Neuronal stem cell (in vitro differentiated cells): ENCODE data around the gene CCR1.
"Not testable (repeated sequence)": the region's sequence is repeated elsewhere in the genome, so short reads cannot be mapped to it uniquely, and the experiment has no call there.

Source experiments
- DNase-seq: peaks from one replicate; pipeline ENCODE4 v3.0.0-alpha.2; 2013; ENCODE audit warnings: low spot score
- H2AFZ ChIP-seq: one replicate; pipeline ENCODE4 v1.6.1; 2013; ENCODE audit warnings: mild to moderate bottlenecking, low read length, inconsistent platforms
- H2AK5ac ChIP-seq: 2 replicates; pipeline ENCODE4 v1.6.1; 2013; ENCODE audit warnings: low read depth, mild to moderate bottlenecking, inconsistent platforms, low read length, moderate library complexity, mixed read lengths
- H2BK120ac ChIP-seq: 2 replicates; pipeline ENCODE4 v1.6.1; 2013; ENCODE audit warnings: low read depth, mild to moderate bottlenecking, inconsistent platforms, low read length, moderate library complexity, mixed read lengths
- H2BK12ac ChIP-seq: one replicate; pipeline ENCODE4 v1.6.1; 2013; ENCODE audit warnings: low read length, inconsistent platforms
- H2BK15ac ChIP-seq: 2 replicates; pipeline ENCODE4 v1.6.1; 2013; ENCODE audit warnings: mild to moderate bottlenecking, low read length, inconsistent platforms, mixed read lengths
- H2BK5ac ChIP-seq: one replicate; pipeline ENCODE4 v1.6.1; 2013; ENCODE audit warnings: inconsistent platforms, mild to moderate bottlenecking, low read length, moderate library complexity
- H3K14ac ChIP-seq: one replicate; pipeline ENCODE4 v1.6.1; 2013; ENCODE audit warnings: low read length, inconsistent platforms
- H3K18ac ChIP-seq: 2 replicates; pipeline ENCODE4 v1.6.1; 2013; ENCODE audit warnings: low read length, inconsistent platforms
- H3K23ac ChIP-seq: 2 replicates; pipeline ENCODE4 v1.6.1; 2013; ENCODE audit warnings: low read depth, mild to moderate bottlenecking, mixed read lengths, low read length, inconsistent platforms; ENCODE audit not compliant: poor library complexity
- H3K27ac ChIP-seq: replicated peaks from 3 replicates; pipeline ENCODE4 v1.5.1; 2013; ENCODE audit warnings: low read length, inconsistent platforms
- H3K27me3 ChIP-seq, 3 experiments: 2 replicates each; pipeline ENCODE4 v1.6.1; 2013; ENCODE audit warnings: low read length in 3 of 3, mild to moderate bottlenecking in 2 of 3, inconsistent platforms in 1 of 3, low read depth in 1 of 3, mixed read lengths in 1 of 3, moderate library complexity in 1 of 3; ENCODE audit not compliant: control insufficient read depth in 3 of 3, insufficient read depth in 3 of 3
- H3K36me3 ChIP-seq, 2 donors: replicated peaks in 1 of 2; 2 replicates each; pipeline ENCODE4 v1.6.1; 2013; ENCODE audit warnings: low read length in 2 of 2; ENCODE audit not compliant: control insufficient read depth in 2 of 2, insufficient read depth in 2 of 2
- H3K4ac ChIP-seq: 2 replicates; pipeline ENCODE4 v1.6.1; 2013; ENCODE audit warnings: inconsistent platforms, mild to moderate bottlenecking, low read length, moderate library complexity
- H3K4me1 ChIP-seq, 2 donors: 1 replicate in 1 of 2; 2 replicates in 1 of 2; pipeline ENCODE4 v1.6.1; 2013; ENCODE audit warnings: low read length in 2 of 2, low read depth in 1 of 2; ENCODE audit not compliant: control insufficient read depth in 2 of 2, insufficient read depth in 1 of 2
- H3K4me2 ChIP-seq: one replicate; pipeline ENCODE4 v1.6.1; 2013; ENCODE audit warnings: mild to moderate bottlenecking, low read length, inconsistent platforms; ENCODE audit not compliant: insufficient read depth, poor library complexity, severe bottlenecking
- H3K4me3 ChIP-seq, 2 donors: 2 replicates each; pipeline ENCODE4 v1.5.1; 2013; ENCODE audit warnings: low read length in 2 of 2, mild to moderate bottlenecking in 2 of 2, inconsistent platforms in 1 of 2, moderate library complexity in 1 of 2
- H3K79me1 ChIP-seq: one replicate; pipeline ENCODE4 v1.6.1; 2013; ENCODE audit warnings: low read depth, mild to moderate bottlenecking, inconsistent platforms, low read length, moderate library complexity
- H3K9ac ChIP-seq: one replicate; pipeline ENCODE4 v1.6.1; 2013; ENCODE audit warnings: mild to moderate bottlenecking, low read depth, low read length, inconsistent platforms; ENCODE audit not compliant: poor library complexity
- H3K9me3 ChIP-seq, 2 donors: replicated peaks in 1 of 2; 2 replicates each; pipeline versions ENCODE3 to v1.6.1; 2013; ENCODE audit warnings: low read length in 2 of 2, mild to moderate bottlenecking in 2 of 2, inconsistent platforms in 1 of 2, low read depth in 1 of 2, mixed read lengths in 1 of 2, moderate library complexity in 1 of 2; ENCODE audit not compliant: control insufficient read depth in 2 of 2, insufficient read depth in 1 of 2
- H4K8ac ChIP-seq: one replicate; pipeline ENCODE4 v1.6.1; 2013; ENCODE audit warnings: low read depth, mild to moderate bottlenecking, inconsistent platforms, low read length, moderate library complexity
- H4K91ac ChIP-seq: one replicate; pipeline ENCODE4 v1.6.1; 2013; ENCODE audit warnings: low read length, low read depth, mild to moderate bottlenecking, inconsistent platforms; ENCODE audit not compliant: poor library complexity
- WGBS, 2 donors: extraction: QIAGEN DNeasy Blood & Tissue Kit; methylation state at CpG; one replicate each; pipeline ENCODE4 v1.1.7; 2013; ENCODE audit warnings: missing lambda C conversion rate in 2 of 2, mixed read lengths in 1 of 2; ENCODE audit not compliant: insufficient read length in 2 of 2, insufficient replicate concordance in 1 of 2; ENCODE audit errors: extremely low coverage in 2 of 2; 5-methylcytosine and 5-hydroxymethylcytosine counted together

Gene CCR1

GRCh38 chr3:46212101-46212500 lies 4.0 kb upstream of the CCR1 start:
- Histone ChIP-seq H4K91ac (no peak overlapping the region), H2BK5ac (no peak overlapping the region), H2BK120ac (no peak overlapping the region), H3K23ac (no peak overlapping the region), H3K4me1 (no peaks in the 10 kb centered on the region), H3K9me3 (no peaks in the 10 kb centered on the region), H3K4me2 (no peak overlapping the region), H2BK12ac (no peak overlapping the region), H3K14ac (no peak overlapping the region), H3K27ac (no peak overlapping the region), H3K18ac (no peak overlapping the region), H2AFZ (no peak overlapping the region), H4K8ac (no peak overlapping the region), H2AK5ac (no peak overlapping the region), H3K27me3 (no peaks in the 10 kb centered on the region), H2BK15ac (no peak overlapping the region), H3K4ac (no peak overlapping the region), H3K79me1 (no peaks in the 10 kb centered on the region), H3K9ac (no peak overlapping the region), H3K36me3 (no peaks in the 10 kb centered on the region), H3K4me3 (no peak overlapping the region)
- DNase-seq: no peak
- WGBS, 2 donors: no CpG with 5 or more reads among the region's 6 CpGs

- H2BK15ac ChIP-seq: no peak overlapping the region
- no peak overlapping the region for H3K4me2 ChIP-seq
- no peak overlapping the region for H4K91ac ChIP-seq
- no peak for DNase-seq
- H2BK12ac ChIP-seq: no peak overlapping the region
- no peak overlapping the region for H3K4me3 ChIP-seq
- no peak overlapping the region for H2AFZ ChIP-seq
- no peaks in the 10 kb centered on the region for H3K36me3 ChIP-seq
- H2BK5ac ChIP-seq: no peak overlapping the region
- no peak overlapping the region for H3K4ac ChIP-seq
- H3K27me3 ChIP-seq: no peaks in the 10 kb centered on the region
- H2BK120ac ChIP-seq: no peak overlapping the region
- no peak overlapping the region for H2AK5ac ChIP-seq
- H3K23ac ChIP-seq: no peak overlapping the region
- H3K79me1 ChIP-seq: no peaks in the 10 kb centered on the region
- no peaks in the 10 kb centered on the region for H3K4me1 ChIP-seq
- no peaks in the 10 kb centered on the region for H3K9me3 ChIP-seq
- H4K8ac ChIP-seq: no peak overlapping the region
- no peak overlapping the region for H3K14ac ChIP-seq
- no peak overlapping the region for H3K18ac ChIP-seq
- H3K9ac ChIP-seq: no peak overlapping the region
- WGBS, 2 donors: no CpG with 5 or more reads among the region's 3 CpGs
- no peak overlapping the region for H3K27ac ChIP-seq
These were observed 1.8 kb upstream of the CCR1 start for GRCh38 chr3:46209746-46210470.

- Histone ChIP-seq H4K8ac (no peak overlapping the region), H3K9me3 (no peaks in the 10 kb centered on the region), H3K4me2 (no peak overlapping the region), H2BK5ac (no peak overlapping the region), H3K36me3 (no peaks in the 10 kb centered on the region), H3K14ac (no peak overlapping the region), H2BK15ac (no peak overlapping the region), H3K9ac (no peak overlapping the region), H3K18ac (no peak overlapping the region), H2AFZ (no peak overlapping the region), H3K4me3 (no peak overlapping the region), H3K4ac (no peak overlapping the region), H3K23ac (no peak overlapping the region), H3K4me1 (no peaks in the 10 kb centered on the region), H2BK12ac (no peak overlapping the region), H2BK120ac (no peak overlapping the region), H3K79me1 (no peaks in the 10 kb centered on the region), H3K27ac (no peak overlapping the region), H4K91ac (no peak overlapping the region), H3K27me3 (no peaks in the 10 kb centered on the region), H2AK5ac (no peak overlapping the region)
- no peak for DNase-seq
- no CpG with 5 or more reads among the region's 2 CpGs for WGBS, 2 donors
These were observed 940 bp upstream of the CCR1 start for GRCh38 chr3:46209053-46209452.

GRCh38 chr3:46207514-46207913 lies 599 bp downstream of the CCR1 start:
- not testable (repeated sequence) for H2BK120ac ChIP-seq, H3K4me1 ChIP-seq, H3K4me2 ChIP-seq, DNase-seq, H3K9ac ChIP-seq, H3K27ac ChIP-seq, H4K8ac ChIP-seq, H3K18ac ChIP-seq, H3K14ac ChIP-seq, H3K79me1 ChIP-seq, H3K27me3 ChIP-seq, H2AK5ac ChIP-seq, H4K91ac ChIP-seq, H2BK12ac ChIP-seq, H3K9me3 ChIP-seq, H3K23ac ChIP-seq, H2BK15ac ChIP-seq, H2AFZ ChIP-seq, H3K4me3 ChIP-seq, H3K36me3 ChIP-seq, H2BK5ac ChIP-seq, H3K4ac ChIP-seq
- WGBS, 2 donors: no CpG with 5 or more reads among the region's 6 CpGs
